H1 (cell line): Measurements from ENCODE around the gene SLC8B1. TPM values are rescaled to one million over a fixed set of nuclear protein-coding genes. Genes with fewer than 3 reads are reported as not detected.

ENCODE experiments used
- CTCF ChIA-PET: fragments of 300-600 bp; sonication (Branson Sonifier 250); formaldehyde crosslinking; loops from one replicate; lab custom pipeline; 2021; ENCODE audit not compliant: partially characterized antibody; lab: Charles Lee
- POLR2A ChIA-PET: fragments of 300-600 bp; sonication (Branson Sonifier 250); formaldehyde crosslinking; loops from one replicate; lab custom pipeline; 2021; ENCODE audit warnings: inconsistent platforms; ENCODE audit not compliant: partially characterized antibody; lab: Charles Lee
- DNase-seq, 2 experiments: peaks; one replicate each; pipeline versions ENCODE4 v3.0.0 to v3.0.0-alpha.2; 2010 to 2022; ENCODE audit warnings: low spot score in 2 of 2, low read depth in 1 of 2, mixed read lengths in 1 of 2
- FAIRE-seq: peaks from 2 replicates; lab custom pipeline; 2011; peaks lifted over from hg19 to GRCh38; lab: Jason Lieb, UNC
- H2AFZ ChIP-seq: 2 replicates; pipeline ENCODE4 v1.8.1; 2012; ENCODE audit warnings: low read length, inconsistent platforms
- H2AK5ac ChIP-seq: 2 replicates; pipeline ENCODE4 v1.6.1; 2013; ENCODE audit warnings: low read depth, low read length
- H2BK120ac ChIP-seq: replicated peaks from 2 replicates; pipeline ENCODE3; 2013; ENCODE audit warnings: low read depth, low read length, inconsistent platforms
- H2BK12ac ChIP-seq: 2 replicates; pipeline ENCODE4 v1.6.1; 2013; ENCODE audit warnings: low read depth, low read length
- H2BK15ac ChIP-seq: 2 replicates; pipeline ENCODE4 v1.6.1; 2013; ENCODE audit warnings: low read length
- H2BK20ac ChIP-seq: 2 replicates; pipeline ENCODE4 v1.6.1; 2013; ENCODE audit warnings: low read length
- H2BK5ac ChIP-seq: 2 replicates; pipeline ENCODE4 v1.6.1; 2013; ENCODE audit warnings: low read depth, low read length
- H3K14ac ChIP-seq: 2 replicates; pipeline ENCODE4 v1.6.1; 2013; ENCODE audit warnings: inconsistent platforms; ENCODE audit not compliant: insufficient read length
- H3K18ac ChIP-seq: 2 replicates; pipeline ENCODE4 v1.6.1; 2013; ENCODE audit warnings: low read length; ENCODE audit errors: extremely low read depth
- H3K23ac ChIP-seq: 2 replicates; pipeline ENCODE4 v1.6.1; 2013; ENCODE audit warnings: inconsistent platforms; ENCODE audit not compliant: insufficient read length
- H3K23me2 ChIP-seq: 2 replicates; pipeline ENCODE4 v1.6.1; 2013; ENCODE audit warnings: low read depth, low read length
- H3K27ac ChIP-seq: 2 replicates; pipeline ENCODE4 v1.6.1; 2011; ENCODE audit warnings: low read depth, low read length, inconsistent platforms
- H3K27me3 ChIP-seq, 4 experiments: replicated peaks in 1 of 4; 1 replicate in 1 of 4; 2 replicates in 3 of 4; pipeline versions ENCODE4 v1.6.1 to v1.8.1; 2011 to 2013; ENCODE audit warnings: low read length in 3 of 4, mild to moderate bottlenecking in 3 of 4, inconsistent platforms in 2 of 4, mixed read lengths in 2 of 4, moderate library complexity in 1 of 4; ENCODE audit not compliant: control insufficient read depth in 3 of 4, insufficient read depth in 3 of 4; ENCODE audit errors: extremely low read depth in 1 of 4
- H3K36me3 ChIP-seq, 4 experiments: 2 replicates each; pipeline versions ENCODE4 v1.6.1 to v1.8.1; 2011 to 2013; ENCODE audit warnings: mild to moderate bottlenecking in 4 of 4, low read length in 3 of 4, moderate library complexity in 2 of 4, control low read depth in 1 of 4, inconsistent platforms in 1 of 4; ENCODE audit not compliant: insufficient read depth in 4 of 4, control insufficient read depth in 2 of 4
- H3K4ac ChIP-seq: replicated peaks from 2 replicates; pipeline ENCODE3; 2013; ENCODE audit warnings: low read length, low read depth, mixed read lengths, inconsistent platforms; ENCODE audit not compliant: insufficient read length
- H3K4me1 ChIP-seq, 4 experiments: replicated peaks in 1 of 4; 1 replicate in 1 of 4; 2 replicates in 3 of 4; pipeline versions ENCODE4 v1.6.1 to v1.8.1; 2011 to 2013; ENCODE audit warnings: low read length in 3 of 4, inconsistent platforms in 2 of 4, mixed read lengths in 1 of 4; ENCODE audit not compliant: insufficient read depth in 4 of 4, control insufficient read depth in 3 of 4
- H3K4me2 ChIP-seq, 2 experiments: 2 replicates each; pipeline versions ENCODE4 v1.6.1 to v1.8.1; 2011 to 2013; ENCODE audit warnings: low read depth in 2 of 2, low read length in 2 of 2, control low read depth in 1 of 2, inconsistent platforms in 1 of 2, mild to moderate bottlenecking in 1 of 2; ENCODE audit not compliant: insufficient read depth in 1 of 2
- H3K4me3 ChIP-seq, 4 experiments: fragments of 200-600, 300-600 bp in 1 of 4; sonication (generic), shearing (Covaris generic), sonication (Bioruptor Twin) in 1 of 4; 2 replicates each; pipeline versions ENCODE4 v1.5.1 to v1.8.1; 2011 to 2016; ENCODE audit warnings: low read length in 4 of 4, low read depth in 3 of 4, control low read depth in 2 of 4, inconsistent platforms in 2 of 4, mild to moderate bottlenecking in 2 of 4, mixed read lengths in 1 of 4, moderate library complexity in 1 of 4; ENCODE audit not compliant: insufficient read depth in 2 of 4; ENCODE audit errors: extremely low read depth in 1 of 4
- H3K56ac ChIP-seq: replicated peaks from 2 replicates; pipeline ENCODE3; 2013; ENCODE audit warnings: low read depth, mild to moderate bottlenecking, mixed read lengths, low read length, inconsistent platforms; ENCODE audit not compliant: insufficient read length
- H3K79me1 ChIP-seq: 2 replicates; pipeline ENCODE4 v1.6.1; 2013; ENCODE audit warnings: low read depth, low read length, control low read depth
- H3K79me2 ChIP-seq, 2 experiments: 2 replicates each; pipeline versions ENCODE4 v1.6.1 to v1.8.1; 2012 to 2013; ENCODE audit warnings: low read length in 2 of 2, mild to moderate bottlenecking in 2 of 2, inconsistent platforms in 1 of 2; ENCODE audit not compliant: insufficient read depth in 2 of 2, control insufficient read depth in 1 of 2
- H3K9ac ChIP-seq, 4 experiments: replicated peaks in 1 of 4; 1 replicate in 1 of 4; 2 replicates in 3 of 4; pipeline versions ENCODE4 v1.6.1 to v1.8.1; 2011 to 2013; ENCODE audit warnings: low read depth in 3 of 4, low read length in 3 of 4, control low read depth in 2 of 4, mild to moderate bottlenecking in 2 of 4, moderate library complexity in 2 of 4, inconsistent platforms in 1 of 4; ENCODE audit errors: extremely low read depth in 1 of 4
- H3K9me3 ChIP-seq, 2 experiments: 2 replicates each; pipeline versions ENCODE4 v1.6.1 to v1.8.1; 2012 to 2013; ENCODE audit warnings: mild to moderate bottlenecking in 2 of 2, moderate library complexity in 2 of 2, control low read depth in 1 of 2, inconsistent platforms in 1 of 2, low read depth in 1 of 2, low read length in 1 of 2, mixed read lengths in 1 of 2; ENCODE audit not compliant: insufficient read depth in 2 of 2
- H4K20me1 ChIP-seq, 2 experiments: replicated peaks in 1 of 2; 2 replicates each; pipeline versions ENCODE3 to v1.8.1; 2011 to 2013; ENCODE audit warnings: inconsistent platforms in 2 of 2, low read length in 2 of 2, mild to moderate bottlenecking in 1 of 2; ENCODE audit not compliant: insufficient read depth in 2 of 2, control insufficient read depth in 1 of 2
- H4K5ac ChIP-seq: 2 replicates; pipeline ENCODE4 v1.6.1; 2013; ENCODE audit warnings: low read length, low read depth, mixed read lengths, inconsistent platforms; ENCODE audit not compliant: insufficient read length
- H4K8ac ChIP-seq: 2 replicates; pipeline ENCODE4 v1.8.0; 2013; ENCODE audit warnings: mild to moderate bottlenecking, moderate library complexity, low read length, inconsistent platforms; ENCODE audit not compliant: insufficient read depth; ENCODE audit errors: extremely low read depth
- H4K91ac ChIP-seq: replicated peaks from 2 replicates; pipeline ENCODE3; 2013; ENCODE audit warnings: low read length, mixed read lengths, inconsistent platforms; ENCODE audit not compliant: insufficient read length
- CHD2 ChIP-seq: IDR thresholded peaks from 2 replicates; pipeline ENCODE4 v1.6.1; 2012; ENCODE audit warnings: low read length, improper control_type of control experiment
- EZH2 ChIP-seq: fragments of 200-600 bp; sonication (generic); IDR thresholded peaks from 2 replicates; pipeline ENCODE4 v1.7.1; 2012; ENCODE audit warnings: low read depth, mild to moderate bottlenecking, moderate library complexity, low read length, inconsistent platforms; ENCODE audit not compliant: severe bottlenecking
- FOSL1 ChIP-seq: IDR thresholded peaks from 2 replicates; pipeline ENCODE4 v1.6.1; 2011; ENCODE audit warnings: mild to moderate bottlenecking, low read depth, low read length, moderate library complexity; ENCODE audit not compliant: insufficient read depth
- MAX ChIP-seq: IDR thresholded peaks from 2 replicates; pipeline ENCODE4 v1.6.1; 2012; ENCODE audit warnings: inconsistent platforms
- PHF8 ChIP-seq: fragments of 200-600 bp; sonication (generic); conservative IDR thresholded peaks from 2 replicates; pipeline ENCODE4 v1.7.1; 2012; ENCODE audit warnings: low read depth, mild to moderate bottlenecking, inconsistent platforms, low read length, moderate library complexity
- RFX5 ChIP-seq: IDR thresholded peaks from 2 replicates; pipeline ENCODE4 v1.6.1; 2011; ENCODE audit warnings: low read depth, low read length, improper control_type of control experiment, borderline replicate concordance
- RNF2 ChIP-seq: fragments of 200-900, 300-1000 bp; sonication (generic); IDR thresholded peaks from 2 replicates; pipeline ENCODE4 v1.7.1; 2016; ENCODE audit warnings: borderline replicate concordance, low read depth, mild to moderate bottlenecking, antibody characterized with exemption, low read length; ENCODE audit not compliant: poor library complexity, severe bottlenecking; ENCODE audit errors: missing control alignments
- SRF ChIP-seq: IDR thresholded peaks from 2 replicates; pipeline ENCODE4 v1.6.1; 2011; ENCODE audit warnings: mild to moderate bottlenecking, low read depth, low read length, moderate library complexity
- TAF7 ChIP-seq: optimal IDR thresholded peaks from 2 replicates; pipeline ENCODE3; 2011; ENCODE audit warnings: low read depth, mild to moderate bottlenecking, inconsistent platforms, low read length, moderate library complexity, borderline replicate concordance
- YY1 ChIP-seq: IDR thresholded peaks from 2 replicates; pipeline ENCODE4 v1.6.1; 2011; ENCODE audit warnings: low read depth, mild to moderate bottlenecking, low read length
- ZNF274 ChIP-seq: IDR thresholded peaks from 2 replicates; pipeline ENCODE4 v1.7.0; 2012; ENCODE audit warnings: low read length, borderline replicate concordance; ENCODE audit errors: extremely low read depth
- WGBS, 2 experiments: shearing (Covaris generic) in 1 of 2; methylation state at CpG; one replicate each; pipeline versions ENCODE4 v1.1.6 to v1.1.7; 2013 to 2015; ENCODE audit warnings: low lambda C conversion rate in 2 of 2, mixed read lengths in 2 of 2, inconsistent platforms in 1 of 2, low coverage in 1 of 2, missing lambda C conversion rate in 1 of 2; ENCODE audit not compliant: insufficient replicate concordance in 2 of 2, insufficient coverage in 1 of 2, insufficient read length in 1 of 2; ENCODE audit errors: extremely low coverage in 1 of 2, missing lambda C conversion rate in 1 of 2; 5-methylcytosine and 5-hydroxymethylcytosine counted together
- polyA plus RNA-seq, 7 experiments: library from polyadenylated mRNA; depleted of rRNA in 3 of 7; stranded (reverse) in 5 of 7; unstranded in 2 of 7; fragments of >200 nt in 5 of 7; fragments of 200-250 nt in 2 of 7; gene quantifications; 1 replicate in 5 of 7; 2 replicates in 1 of 7; 4 replicates in 1 of 7; pipeline versions ENCODE4 v1.2.1 to v1.2.3, GENCODE V29; 2011 to 2013; ENCODE audit warnings: missing spikeins in 2 of 7, mixed read lengths in 2 of 7
- total RNA-seq: library from RNA; stranded (reverse); fragmentation: NEBNext Ultra II Directional; extraction: Animal tissue kit (Norgen Biotek cat#: 25700); gene quantifications from 2 replicates; pipeline ENCODE4 v1.2.1, GENCODE V29; 2021

SLC8B1 gene
- total and polyA plus RNA-seq, 2 of the 8 experiments (the other 6 are each of a cell fraction or from before 2014, with no cell fraction given): 11.2 to 19.1 TPM

GRCh38 chr12:113359133-113359938 is 24.4 kb upstream of the SLC8B1 start:
- CTCF ChIA-PET: interaction anchor here (0.6 to 2.3 kb wide), 8 partner anchors 15 to 164 kb away, joined by 3 to 6 read pairs (median 4); no protein-coding TSS in a partner anchor
- Histone ChIP-seq H2AFZ (no peak overlapping the region), H3K9me3 (no peaks in the 10 kb centered on the region), H3K4me2 (peak overlapping the region; percentile 89 to 99), H4K8ac (no peak overlapping the region), H4K5ac (no peak overlapping the region), H4K91ac (no peak overlapping the region), H3K23ac (no peak overlapping the region), H2BK15ac (no peak overlapping the region), H3K79me2 (peaks cover 0 to 8% of the 10 kb centered on the region in 2 experiments; a peak in 2 of 4 replicates), H2BK120ac (no peak overlapping the region), H3K23me2 (peaks cover 7% of the 10 kb centered on the region), H3K4me3 (peak overlapping the region; percentile 69 to 91 (median 84)), H4K20me1 (peaks cover 0 to 7% of the 10 kb centered on the region in 2 experiments), H3K9ac (peak overlapping the region; percentile 44 to 65 (median 60)), H3K18ac (0 out of 2 replicates have a peak overlapping the region, but pooled peaks have one; percentile 6), H3K36me3 (no peaks in the 10 kb centered on the region), H2BK20ac (no peak overlapping the region), H2BK12ac (no peak overlapping the region; the same call in 1 of the 2 replicates), H3K27me3 (no peaks in the 10 kb centered on the region), H3K4ac (no peak overlapping the region), H3K79me1 (peaks cover 5% of the 10 kb centered on the region), H3K4me1 (peaks cover 3 to 9% (median 5%) of the 10 kb centered on the region in 4 experiments), H2AK5ac (no peak overlapping the region), H3K27ac (no peak overlapping the region), H2BK5ac (peak overlapping the region; percentile 49; the same call in 1 of the 2 replicates), H3K14ac (no peak overlapping the region), H3K56ac (no peak overlapping the region)
- 58% methylated on average over 11 of the region's 11 CpGs; no CpG with 5 or more reads in 1 of the 2 experiments for WGBS, 2 experiments
- DNase-seq: no peak
- no peak for FAIRE-seq
- POLR2A ChIA-PET: interaction anchor here (0.6 to 1.8 kb wide), 5 partner anchors 10 to 113 kb away, joined by 3 to 5 read pairs (median 3); no protein-coding TSS in a partner anchor
- no peak for TF ChIP-seq ZNF274
- TF ChIP-seq YY1: no peak
- TF ChIP-seq EZH2: no peak
- no peak for TF ChIP-seq RFX5
- TF ChIP-seq PHF8: no peak
- TF ChIP-seq CHD2: no peak
- no peak for TF ChIP-seq SRF
- TF ChIP-seq TAF7: no peak
- no peak for TF ChIP-seq FOSL1
- no peak for TF ChIP-seq RNF2
- no peak for TF ChIP-seq MAX
